GM21717 (cell line): ENCODE measurements around the gene CCDC61.

Source experiments
- ATAC-seq: cut with Tn5 transposase; IDR thresholded peaks from one replicate; pipeline ENCODE4 v1.9.1; 2021; ENCODE audit warnings: mild to moderate bottlenecking, moderate library complexity; ENCODE audit not compliant: unreplicated experiment

Gene CCDC61, protein sequence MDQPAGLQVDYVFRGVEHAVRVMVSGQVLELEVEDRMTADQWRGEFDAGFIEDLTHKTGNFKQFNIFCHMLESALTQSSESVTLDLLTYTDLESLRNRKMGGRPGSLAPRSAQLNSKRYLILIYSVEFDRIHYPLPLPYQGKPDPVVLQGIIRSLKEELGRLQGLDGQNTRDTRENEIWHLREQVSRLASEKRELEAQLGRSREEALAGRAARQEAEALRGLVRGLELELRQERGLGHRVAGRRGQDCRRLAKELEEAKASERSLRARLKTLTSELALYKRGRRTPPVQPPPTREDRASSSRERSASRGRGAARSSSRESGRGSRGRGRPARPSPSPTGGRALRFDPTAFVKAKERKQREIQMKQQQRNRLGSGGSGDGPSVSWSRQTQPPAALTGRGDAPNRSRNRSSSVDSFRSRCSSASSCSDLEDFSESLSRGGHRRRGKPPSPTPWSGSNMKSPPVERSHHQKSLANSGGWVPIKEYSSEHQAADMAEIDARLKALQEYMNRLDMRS

DNA sequence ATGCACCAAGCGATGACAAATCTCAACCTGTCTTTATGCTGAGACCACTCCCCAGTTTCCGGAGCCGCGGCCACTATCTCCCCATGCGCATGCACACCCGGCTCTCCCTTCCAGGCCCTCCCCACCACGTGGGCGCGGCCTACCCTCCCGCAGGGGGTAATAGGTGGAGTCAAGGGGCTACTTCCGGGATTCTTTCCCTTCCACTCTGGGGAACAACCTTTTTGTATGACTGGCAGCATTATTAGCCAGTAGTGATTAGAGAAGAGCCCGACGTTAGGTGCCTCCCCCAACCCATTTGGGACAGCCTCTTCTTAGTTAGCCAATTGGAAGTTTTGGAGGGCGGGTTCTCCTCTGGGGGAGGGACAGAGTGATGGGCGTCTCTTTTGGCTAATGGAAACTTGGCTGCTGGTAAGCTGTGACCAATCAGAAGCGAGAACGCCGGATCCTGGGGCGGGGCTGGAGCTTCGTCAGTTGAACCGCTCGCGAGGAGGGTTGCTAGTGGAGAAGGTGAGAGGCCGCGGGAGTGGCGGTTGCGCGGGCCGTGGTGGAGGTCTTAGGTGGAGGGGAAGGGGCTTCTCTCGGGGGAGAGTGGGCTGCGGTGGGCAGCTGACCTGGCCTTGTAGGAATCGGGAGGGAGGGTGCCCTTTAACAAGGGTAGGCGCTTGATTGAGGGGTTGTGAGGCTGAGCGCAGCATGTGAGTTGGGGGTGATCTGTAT is at the start of gene CCDC61:
TSS of gene CCDC61 (plus strand) at position 470 of the 717 bp plus-strand sequence. CDS start 7,552 bp downstream, outside the sequence.
- peak; percentile 94 for ATAC-seq

DNA sequence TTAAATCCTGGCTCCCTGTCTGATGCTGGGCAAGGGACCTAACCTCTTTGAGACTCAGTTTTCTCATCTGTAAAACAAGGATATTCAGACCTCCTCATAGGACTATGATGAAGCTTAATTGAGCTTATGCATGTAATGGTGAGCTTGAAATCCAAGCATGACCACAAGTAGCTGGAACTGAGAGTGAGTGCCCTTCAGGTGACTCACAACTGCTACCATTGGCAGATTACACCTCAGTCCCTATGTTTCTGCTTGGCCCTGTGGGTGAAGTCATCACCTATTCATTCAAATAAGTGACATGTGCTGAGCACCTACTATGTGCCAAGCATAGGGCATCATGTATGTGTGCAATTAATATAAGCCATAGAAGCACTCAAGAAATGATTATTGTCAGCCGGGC is 47.3 kb upstream of the CCDC61 start:
- no peak for ATAC-seq

DNA sequence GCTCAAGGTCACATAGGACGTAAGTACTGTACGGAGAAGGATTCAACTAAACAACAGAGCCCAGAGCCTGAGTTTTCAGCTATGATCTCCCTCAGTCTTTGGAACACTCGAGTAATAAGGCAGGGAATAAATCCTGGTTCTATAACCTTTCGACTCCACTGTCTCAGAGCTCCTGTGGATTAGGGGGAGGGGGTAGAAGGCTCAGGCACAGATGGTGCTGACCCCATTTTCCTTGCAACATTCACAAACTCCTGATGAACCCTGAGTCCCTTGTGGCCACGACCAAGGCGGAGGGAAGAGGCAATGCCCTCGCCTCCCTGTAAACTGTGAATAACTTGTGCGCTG is 43.0 kb upstream of the CCDC61 start:
- ATAC-seq = no peak

DNA sequence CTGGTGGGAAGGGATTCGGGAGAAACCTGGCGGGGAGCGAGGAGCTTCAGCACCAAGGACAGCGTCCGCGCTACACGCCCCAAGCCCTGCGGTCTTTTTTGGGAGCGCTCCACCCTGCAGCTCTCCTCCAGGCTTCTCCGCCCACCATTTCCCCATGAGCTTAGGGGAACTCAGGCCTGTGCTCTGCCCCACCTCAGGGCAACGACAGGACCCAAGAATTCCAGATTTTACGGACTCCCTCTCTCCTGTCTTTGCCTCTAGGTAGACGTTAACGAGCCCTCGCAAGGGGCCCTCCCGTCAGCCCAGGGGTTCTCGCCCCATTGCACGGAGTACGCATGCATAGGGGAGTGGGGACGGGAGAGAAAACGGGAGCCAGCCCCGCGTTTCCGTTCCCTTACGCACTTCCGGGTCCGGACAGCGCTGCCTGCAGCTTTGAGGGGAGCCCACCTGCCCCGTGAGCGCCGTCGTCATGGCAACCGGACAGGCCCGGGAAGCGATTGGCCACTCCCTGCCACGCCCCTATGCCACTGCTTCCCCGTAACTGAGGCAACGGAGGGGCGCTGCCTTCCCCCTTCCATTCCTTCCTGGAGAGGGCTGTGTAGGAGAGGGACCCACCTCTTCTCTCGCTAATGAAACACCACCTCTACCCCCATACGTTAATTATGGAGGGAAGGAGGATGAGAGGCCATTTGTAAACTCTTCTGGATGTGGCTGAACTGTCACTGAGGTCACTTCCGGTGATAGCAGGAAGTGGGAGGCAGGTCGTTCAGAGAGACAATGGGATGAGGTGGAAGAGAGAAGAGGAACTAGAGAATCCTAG is 42.4 kb upstream of the CCDC61 start:
- ATAC-seq = no peak

DNA sequence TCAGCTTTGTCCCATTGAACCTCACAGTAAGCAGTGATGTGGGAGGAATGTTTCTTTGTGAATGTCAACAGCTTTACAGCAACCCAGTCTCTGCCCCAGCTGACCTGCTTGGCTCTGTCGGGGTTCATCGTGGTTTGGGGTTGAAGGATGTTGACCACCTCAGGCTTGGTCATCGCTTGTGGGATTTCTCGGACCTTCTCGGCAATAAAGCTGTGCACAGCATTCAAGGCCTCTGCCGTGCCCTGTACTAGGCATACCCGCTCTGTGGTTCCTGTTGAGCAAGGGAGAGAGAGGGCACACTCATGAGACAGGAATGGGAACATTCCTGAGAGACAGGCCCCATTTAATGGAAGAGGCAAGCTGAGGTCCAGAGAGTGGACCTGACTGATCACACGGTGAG is 41.6 kb upstream of the CCDC61 start:
- ATAC-seq = no peak

DNA sequence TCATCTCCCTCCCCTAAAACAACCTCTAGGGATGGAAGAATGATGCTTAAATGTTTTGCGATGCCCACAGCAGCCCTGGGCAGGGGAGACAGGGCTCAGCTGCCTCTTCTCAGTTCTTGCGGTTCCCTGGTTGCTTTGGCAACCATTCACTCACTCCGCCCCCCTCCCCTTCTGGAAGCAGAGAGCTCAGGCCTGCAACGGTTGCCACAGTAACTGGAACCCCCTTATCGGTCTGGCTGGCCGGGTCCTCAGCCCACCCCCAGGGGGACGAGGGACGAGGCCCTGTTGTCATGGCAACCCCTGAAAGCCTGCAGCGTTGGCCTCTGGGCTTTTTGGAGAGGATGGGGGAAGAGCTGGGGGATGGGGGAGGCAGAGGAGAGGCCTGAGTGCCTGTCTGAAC is 41.1 kb upstream of the CCDC61 start:
- no peak for ATAC-seq

DNA sequence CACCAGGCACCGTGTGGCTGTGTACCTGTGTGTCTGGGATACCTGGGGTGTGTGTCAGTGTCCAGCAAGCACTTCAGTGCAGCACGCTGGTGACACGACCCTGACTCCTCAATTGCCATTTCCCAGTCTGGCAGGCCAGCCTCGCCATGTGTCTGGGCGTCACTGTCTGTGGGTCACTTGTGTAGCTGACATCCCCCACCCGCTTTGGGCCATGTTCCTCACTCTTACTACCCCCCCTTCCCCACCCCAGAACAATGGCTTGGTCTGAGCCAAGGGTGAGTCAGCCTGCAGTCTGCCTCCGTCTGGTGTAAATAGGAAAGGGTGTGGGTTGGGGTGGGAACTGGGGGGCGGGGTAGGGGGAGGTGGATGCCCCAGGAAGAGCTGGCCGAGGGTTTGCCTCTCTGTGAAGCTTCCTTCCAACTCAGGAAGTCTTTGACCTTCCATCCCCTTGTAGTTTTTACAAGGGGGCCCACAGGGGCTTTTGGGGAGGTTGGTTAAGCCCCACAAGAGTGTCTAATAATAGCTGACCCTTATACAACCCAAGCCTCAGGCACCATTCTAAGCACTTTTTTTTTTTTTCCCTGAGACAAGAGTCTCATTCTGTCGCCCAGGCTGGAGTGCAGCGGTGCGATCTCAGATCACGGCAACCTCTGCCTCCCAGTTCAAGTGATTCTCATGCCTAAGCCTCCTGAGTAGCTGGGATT is 39.2 kb upstream of the CCDC61 start:
- no peak for ATAC-seq

DNA sequence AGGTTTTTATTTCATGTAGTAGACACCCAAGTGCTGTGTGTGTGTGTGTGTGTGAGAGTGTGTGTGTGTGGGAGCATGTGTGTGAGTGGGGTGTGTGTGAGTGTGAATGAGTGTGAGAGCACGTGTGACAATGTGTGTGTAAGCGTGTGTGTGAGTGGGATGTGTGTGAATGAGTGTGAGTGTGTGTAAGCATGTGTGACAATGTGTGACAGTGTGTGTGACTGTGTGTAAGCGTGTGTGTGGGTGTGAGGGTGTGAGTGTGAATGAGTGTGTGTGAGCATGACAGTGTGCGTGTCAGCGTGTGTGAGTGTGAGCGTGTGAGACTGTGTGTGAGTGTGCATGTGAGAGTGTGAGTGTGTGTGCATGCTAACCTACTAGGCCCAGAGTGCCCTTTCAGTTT is 36.9 kb upstream of the CCDC61 start:
- no peak for ATAC-seq

DNA sequence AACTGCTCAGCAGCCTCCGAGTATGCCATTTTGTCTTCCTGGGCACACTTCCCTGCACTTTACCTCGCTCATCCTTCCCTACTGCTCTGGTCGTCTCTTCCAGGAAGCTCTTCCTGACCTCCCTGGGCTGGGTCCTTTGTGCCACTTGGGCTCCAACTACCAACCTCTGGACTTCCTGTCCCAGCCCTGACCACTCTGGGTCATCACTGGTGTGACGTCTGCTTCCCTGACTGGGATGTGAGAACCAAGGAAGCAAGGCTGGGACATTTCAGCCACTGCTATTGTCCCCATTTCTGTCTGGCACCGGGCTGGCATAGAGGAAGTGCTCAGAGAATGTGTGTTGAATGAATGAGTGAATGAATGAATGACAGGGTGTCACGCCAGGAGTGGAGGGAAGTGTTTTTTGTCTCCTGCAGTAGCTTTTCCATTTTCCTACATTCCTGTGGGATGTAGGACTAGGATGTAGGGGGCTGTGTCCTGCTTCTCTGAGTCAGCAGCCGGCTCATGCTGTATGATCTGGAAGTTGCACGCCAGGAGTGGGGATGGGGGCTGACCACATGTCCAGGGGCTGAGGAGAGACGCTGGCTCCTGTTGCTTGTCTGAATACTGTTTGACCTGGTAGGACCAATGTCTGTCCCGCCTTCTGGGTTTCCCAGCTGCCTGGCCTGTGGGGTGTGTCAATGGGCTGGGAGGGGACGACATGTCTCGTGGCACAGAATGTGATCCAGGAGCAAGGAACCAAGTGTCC is 36.3 kb upstream of the CCDC61 start:
- ATAC-seq = no peak

DNA sequence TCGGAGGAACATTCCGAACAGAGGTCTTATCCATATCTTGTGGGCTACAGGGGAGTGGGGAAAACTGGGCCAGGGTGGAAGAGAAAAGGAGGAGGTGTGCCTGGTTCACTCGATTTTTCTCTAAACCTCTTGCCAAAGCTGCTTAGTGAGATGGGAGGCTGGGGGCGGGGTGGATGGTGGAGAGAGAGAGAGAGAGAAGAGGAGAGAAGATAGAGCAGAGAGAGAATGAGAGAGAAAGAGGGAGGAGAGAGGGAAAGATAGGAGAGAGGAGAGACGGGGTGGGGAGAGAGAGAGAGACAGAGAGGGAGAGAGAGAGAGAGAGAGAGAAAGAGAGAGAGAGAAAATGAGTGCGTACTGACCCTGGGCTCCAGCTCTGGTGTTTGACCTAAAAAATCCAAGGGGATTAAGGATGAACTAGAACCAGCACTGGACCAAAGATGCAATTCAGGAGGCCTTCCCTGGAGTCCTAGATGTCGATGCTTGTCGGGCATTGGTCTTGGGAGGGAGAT is 35.7 kb upstream of the CCDC61 start:
- ATAC-seq = no peak

DNA sequence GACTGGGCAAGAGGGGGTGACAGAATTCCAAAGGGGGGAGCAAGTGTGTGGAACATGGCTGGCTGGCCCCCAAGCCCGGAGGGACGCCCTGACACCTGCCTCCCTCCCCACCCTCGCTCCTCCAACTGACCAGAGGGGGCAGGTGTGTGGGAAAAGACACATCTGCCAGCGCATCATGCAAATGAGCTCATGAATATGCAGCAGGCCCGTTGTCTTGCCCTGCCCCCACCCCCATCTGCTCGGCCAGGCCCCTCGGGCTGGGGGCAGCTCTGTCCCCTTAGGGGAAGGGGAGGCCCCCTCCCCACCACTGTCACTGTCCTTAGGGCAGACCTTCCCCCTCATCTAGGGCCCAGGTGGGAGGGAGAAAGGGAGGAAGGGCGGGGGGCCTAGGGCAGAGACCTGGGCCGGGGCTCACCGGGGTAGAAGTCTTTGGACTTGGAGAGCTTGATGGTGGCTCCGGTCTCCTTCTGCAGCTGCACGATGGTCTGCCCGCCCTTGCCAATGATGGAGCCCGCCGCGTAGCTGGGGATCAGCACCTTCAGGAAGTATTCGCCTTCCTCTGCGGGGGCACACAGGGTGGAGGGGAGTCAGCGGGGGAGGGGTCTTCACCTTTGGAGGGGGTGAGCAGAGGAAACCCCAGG is 34.6 kb upstream of the CCDC61 start:
- no peak for ATAC-seq

DNA sequence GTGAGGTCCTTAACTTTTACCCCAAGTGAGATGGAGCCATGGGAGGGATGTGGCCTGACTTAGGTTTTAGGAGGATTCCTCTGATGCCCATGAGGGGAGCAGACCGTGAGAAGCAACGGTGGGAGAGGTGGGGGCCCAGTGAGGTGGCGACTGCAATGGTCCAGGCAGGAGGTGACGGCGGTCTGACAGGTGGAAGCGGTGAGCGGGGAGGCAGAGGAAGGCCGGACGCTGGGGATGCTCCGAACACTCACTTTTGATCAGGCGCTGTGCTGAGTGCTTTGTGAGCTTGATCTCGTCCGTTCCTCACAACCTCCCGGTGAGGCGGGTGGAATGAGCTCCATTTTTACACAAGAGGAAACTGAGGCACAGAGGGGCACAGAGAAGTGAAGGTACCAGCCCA is 33.2 kb upstream of the CCDC61 start:
- ATAC-seq = no peak

DNA sequence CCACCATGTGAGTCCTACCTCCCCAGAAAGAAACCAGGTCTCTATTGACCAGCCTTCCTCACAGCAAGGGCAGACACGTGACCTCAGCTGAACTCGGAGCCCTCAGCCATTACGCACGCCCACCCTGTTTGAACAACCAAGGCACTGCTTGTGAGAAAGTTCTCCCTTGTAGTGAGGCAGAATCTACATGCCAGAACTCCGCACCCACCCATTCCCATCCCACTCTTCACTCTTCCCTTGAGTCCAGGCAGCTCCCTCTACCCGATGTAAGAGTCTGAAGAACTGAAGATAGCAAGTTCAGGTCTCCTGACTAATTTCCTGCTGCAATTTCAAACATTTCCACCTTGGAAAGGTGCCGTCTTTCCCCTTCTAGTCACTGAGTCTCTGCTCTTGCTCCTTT is 28.0 kb upstream of the CCDC61 start:
- ATAC-seq = no peak

DNA sequence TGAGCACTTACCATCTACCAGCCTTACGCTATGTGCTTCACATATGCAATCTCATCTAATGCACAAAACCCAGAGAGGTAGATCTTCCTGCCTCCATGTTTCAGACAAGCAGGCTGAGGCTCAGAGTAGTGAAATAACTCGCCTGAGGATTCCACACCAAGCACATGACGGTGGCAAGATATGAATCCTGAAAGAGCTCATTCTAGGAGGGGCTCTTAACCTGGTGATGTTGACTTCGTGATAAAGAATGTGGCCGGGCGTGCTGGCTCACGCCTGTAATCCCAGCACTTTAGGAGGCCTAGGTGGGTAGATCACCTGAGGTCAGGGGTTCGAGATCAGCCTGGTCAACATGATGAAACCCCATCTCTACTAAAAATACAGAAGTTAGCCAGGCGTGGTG is 26.6 kb upstream of the CCDC61 start:
- ATAC-seq = no peak

DNA sequence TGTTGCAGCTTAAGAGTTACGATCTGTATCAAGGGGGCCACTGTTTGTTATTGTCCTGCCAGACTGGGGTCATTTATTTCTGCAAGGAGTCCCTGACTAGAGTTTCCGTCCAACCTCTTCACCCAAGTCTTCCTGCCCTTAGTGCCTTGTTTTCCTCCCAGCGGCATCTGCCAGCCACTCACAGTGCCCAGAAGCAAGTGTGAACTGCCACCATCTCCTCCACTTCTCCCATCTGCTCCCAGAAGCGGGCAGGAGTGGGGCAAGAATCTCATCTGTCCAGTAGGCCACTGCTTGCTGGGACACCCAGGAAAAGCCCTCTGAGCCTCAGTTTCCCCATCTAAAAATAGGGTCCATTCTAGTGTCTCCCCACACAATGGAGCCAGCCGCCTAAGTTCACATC is 25.6 kb upstream of the CCDC61 start:
- ATAC-seq = no peak

DNA sequence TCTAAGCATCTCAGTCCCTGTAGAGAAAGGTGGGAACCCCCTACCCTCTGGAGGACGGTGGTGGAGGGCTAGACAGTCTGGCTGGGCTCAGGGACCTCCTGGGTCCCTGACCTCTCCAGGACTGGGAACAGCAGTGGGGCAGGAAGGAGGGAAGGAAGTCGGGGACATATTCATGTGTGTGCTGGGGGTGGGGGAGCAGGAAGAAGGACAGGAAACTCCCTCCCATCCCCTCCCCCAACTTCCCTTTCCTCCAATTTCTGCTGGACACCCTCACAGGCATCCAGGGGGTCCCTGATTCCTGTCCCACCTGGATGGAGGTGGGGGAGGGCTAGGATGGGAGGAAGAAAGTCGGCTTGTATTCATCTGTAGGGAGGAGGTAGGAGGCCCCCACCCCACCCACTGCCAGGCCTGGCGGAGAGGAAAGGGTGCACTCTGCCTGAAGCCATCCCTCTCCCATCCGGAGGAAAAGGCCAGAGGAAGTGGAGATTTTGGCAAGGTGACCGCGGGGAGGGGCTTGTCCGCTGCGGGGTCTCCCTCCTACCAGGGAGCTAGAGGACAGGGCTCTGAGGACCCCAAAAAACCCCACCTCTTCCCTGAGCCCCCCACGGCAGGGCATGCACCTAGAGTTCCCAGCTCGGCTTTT is 23.9 kb upstream of the CCDC61 start:
- no peak for ATAC-seq

DNA sequence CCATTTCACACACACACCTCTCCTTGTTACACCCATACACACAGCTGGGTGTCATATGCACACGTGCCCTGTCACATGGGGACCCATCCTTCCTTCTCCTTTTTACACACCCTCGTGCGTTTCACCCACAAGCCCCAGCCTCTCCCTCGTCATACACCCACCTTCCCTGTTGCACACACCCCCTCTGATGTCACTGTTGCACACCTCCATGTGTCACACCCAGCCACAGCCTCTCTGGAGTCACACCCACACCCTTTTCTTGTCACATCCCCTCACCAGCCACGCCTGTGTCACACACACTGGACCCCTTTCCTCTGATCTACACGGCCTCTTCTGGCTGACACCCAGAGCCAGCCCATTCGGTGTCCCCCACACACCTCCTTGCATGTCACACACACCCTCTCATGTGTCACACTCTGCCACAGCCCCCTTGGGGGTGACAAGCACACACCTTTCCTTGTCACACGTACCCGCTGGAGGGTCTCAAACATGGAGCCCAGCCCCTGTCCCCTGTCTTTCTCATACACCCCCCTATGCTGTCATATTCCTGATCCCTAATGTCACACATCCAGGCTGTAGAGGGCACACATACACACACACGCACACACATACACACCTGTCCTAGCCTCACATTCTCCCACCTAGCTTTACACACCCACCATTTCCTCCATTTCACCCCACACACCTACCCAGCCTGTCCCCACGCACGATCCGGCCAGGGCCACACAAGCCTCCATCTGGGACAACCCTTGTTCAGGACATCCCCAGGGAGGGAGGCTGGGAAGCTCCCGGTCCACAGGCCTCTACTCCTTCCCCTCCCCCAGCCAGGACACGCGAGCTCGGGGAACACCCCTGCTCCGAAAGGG is 23.0 kb upstream of the CCDC61 start:
- no peak for ATAC-seq

DNA sequence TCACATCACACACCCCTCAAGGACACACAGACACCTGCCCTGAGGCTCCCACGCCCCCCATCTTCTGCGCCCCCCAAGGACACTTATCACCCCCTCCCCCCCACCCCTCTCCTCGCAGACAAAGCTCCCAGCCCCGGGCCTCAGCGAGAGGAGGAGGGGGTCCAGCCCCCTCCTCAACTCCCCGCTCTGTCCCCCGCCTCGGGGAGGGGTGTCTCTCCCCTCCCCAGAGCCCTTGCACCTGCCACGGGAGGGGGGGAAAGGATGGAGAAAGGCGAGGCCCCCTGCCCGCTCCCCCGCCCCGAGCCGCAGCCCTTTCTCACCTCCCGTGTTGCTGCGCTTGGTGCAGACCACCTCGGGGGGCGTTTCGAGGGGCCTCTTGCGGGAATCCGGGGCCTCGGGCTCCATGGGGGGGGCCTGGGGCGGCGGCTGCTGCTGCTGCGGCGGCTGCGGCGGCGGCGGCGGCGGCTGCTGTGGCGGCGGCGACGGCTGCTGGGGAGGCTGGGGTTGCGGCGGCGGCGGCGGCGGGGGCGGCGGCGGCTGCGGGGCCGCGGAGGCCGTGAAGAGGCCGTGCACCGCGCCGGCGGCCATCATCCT is 22.2 kb upstream of the CCDC61 start:
- ATAC-seq = no peak
